ENCODE results near the gene LYRM4.

The LYRM4 gene

GRCh38 chr6:5132731-5133130, 128.0 kb downstream of the LYRM4 start:
- peaks cover 27% of the 10 kb centered on the region for H3K4me1 ChIP-seq (ENCODE audit: control insufficient read depth, insufficient read depth, low read length)
- no peaks in the 10 kb centered on the region for H3K36me3 ChIP-seq (ENCODE audit: control insufficient read depth, insufficient read depth, low read length)
- peak overlapping the region; percentile 9; the same call in 1 of the 2 replicates for H3K4me3 ChIP-seq (ENCODE audit: low read depth, low read length)
- H3K27ac ChIP-seq (ENCODE audit: low read depth, low read length) = no peak overlapping the region
- no peak overlapping the region for H3K9ac ChIP-seq (ENCODE audit: low read length)
- H3K9me3 ChIP-seq (ENCODE audit: control insufficient read depth, insufficient read depth, low read depth, low read length) = no peaks in the 10 kb centered on the region
- no peaks in the 10 kb centered on the region for H3K27me3 ChIP-seq (ENCODE audit: control insufficient read depth, insufficient read depth, low read length)

GRCh38 chr6:5130135-5130866, 130.4 kb downstream of the LYRM4 start:
- no peaks in the 10 kb centered on the region for H3K36me3 ChIP-seq (ENCODE audit: control insufficient read depth, insufficient read depth, low read length)
- H3K27me3 ChIP-seq (ENCODE audit: control insufficient read depth, insufficient read depth, low read length) = no peaks in the 10 kb centered on the region
- no peak overlapping the region for H3K4me3 ChIP-seq (ENCODE audit: low read depth, low read length)
- no peak overlapping the region for H3K9ac ChIP-seq (ENCODE audit: low read length)
- no peak overlapping the region for H3K27ac ChIP-seq (ENCODE audit: low read depth, low read length)
- H3K4me1 ChIP-seq (ENCODE audit: control insufficient read depth, insufficient read depth, low read length) = peaks cover 37% of the 10 kb centered on the region
- no peaks in the 10 kb centered on the region for H3K9me3 ChIP-seq (ENCODE audit: control insufficient read depth, insufficient read depth, low read depth, low read length)

GRCh38 chr6:5128351-5128750, 132.4 kb downstream of the LYRM4 start:
- no peaks in the 10 kb centered on the region for H3K36me3 ChIP-seq (ENCODE audit: control insufficient read depth, insufficient read depth, low read length)
- no peak overlapping the region for H3K27ac ChIP-seq (ENCODE audit: low read depth, low read length)
- H3K4me3 ChIP-seq (ENCODE audit: low read depth, low read length) = no peak overlapping the region
- no peaks in the 10 kb centered on the region for H3K27me3 ChIP-seq (ENCODE audit: control insufficient read depth, insufficient read depth, low read length)
- H3K9ac ChIP-seq (ENCODE audit: low read length) = no peak overlapping the region
- H3K4me1 ChIP-seq (ENCODE audit: control insufficient read depth, insufficient read depth, low read length) = peaks cover 32% of the 10 kb centered on the region
- H3K9me3 ChIP-seq (ENCODE audit: control insufficient read depth, insufficient read depth, low read depth, low read length) = no peaks in the 10 kb centered on the region

- H3K9me3 ChIP-seq (ENCODE audit: control insufficient read depth, insufficient read depth, low read depth, low read length) = no peaks in the 10 kb centered on the region
- H3K4me3 ChIP-seq (ENCODE audit: low read depth, low read length) = no peak overlapping the region
- H3K9ac ChIP-seq (ENCODE audit: low read length) = no peak overlapping the region
- no peaks in the 10 kb centered on the region for H3K36me3 ChIP-seq (ENCODE audit: control insufficient read depth, insufficient read depth, low read length)
- peaks cover 21% of the 10 kb centered on the region for H3K4me1 ChIP-seq (ENCODE audit: control insufficient read depth, insufficient read depth, low read length)
- no peak overlapping the region for H3K27ac ChIP-seq (ENCODE audit: low read depth, low read length)
- H3K27me3 ChIP-seq (ENCODE audit: control insufficient read depth, insufficient read depth, low read length) = no peaks in the 10 kb centered on the region
Measured at GRCh38 chr6:5127106-5127687, 133.6 kb downstream of the LYRM4 start.

GRCh38 chr6:5126214-5126613, 134.5 kb downstream of the LYRM4 start:
- H3K27me3 ChIP-seq (ENCODE audit: control insufficient read depth, insufficient read depth, low read length) = no peaks in the 10 kb centered on the region
- H3K9me3 ChIP-seq (ENCODE audit: control insufficient read depth, insufficient read depth, low read depth, low read length) = no peaks in the 10 kb centered on the region

GRCh38 chr6:5125152-5126006, 135.4 kb downstream of the LYRM4 start:
- Histone ChIP-seq H3K9me3 (ENCODE audit: control insufficient read depth, insufficient read depth, low read depth, low read length) (0 out of 2 replicates have a peak, but pooled peaks cover 4% of the 10 kb centered on the region), H3K4me3 (ENCODE audit: low read depth, low read length) (no peak overlapping the region), H3K27me3 (ENCODE audit: control insufficient read depth, insufficient read depth, low read length) (no peaks in the 10 kb centered on the region), H3K27ac (ENCODE audit: low read depth, low read length) (no peak overlapping the region), H3K36me3 (ENCODE audit: control insufficient read depth, insufficient read depth, low read length) (no peaks in the 10 kb centered on the region), H3K4me1 (ENCODE audit: control insufficient read depth, insufficient read depth, low read length) (peaks cover 15% of the 10 kb centered on the region), H3K9ac (ENCODE audit: low read length) (no peak overlapping the region)

More at GRCh38 chr6:5126214-5126613, 134.5 kb downstream of the LYRM4 start:
- no peak overlapping the region for H3K27ac ChIP-seq (ENCODE audit: low read depth, low read length)
- H3K9ac ChIP-seq (ENCODE audit: low read length) = no peak overlapping the region
- H3K4me3 ChIP-seq (ENCODE audit: low read depth, low read length) = no peak overlapping the region
- peaks cover 15% of the 10 kb centered on the region for H3K4me1 ChIP-seq (ENCODE audit: control insufficient read depth, insufficient read depth, low read length)
- H3K36me3 ChIP-seq (ENCODE audit: control insufficient read depth, insufficient read depth, low read length) = no peaks in the 10 kb centered on the region

- H3K4me3 ChIP-seq (ENCODE audit: low read depth, low read length) = no peak overlapping the region
- H3K9ac ChIP-seq (ENCODE audit: low read length) = no peak overlapping the region
- no peaks in the 10 kb centered on the region for H3K36me3 ChIP-seq (ENCODE audit: control insufficient read depth, insufficient read depth, low read length)
- no peaks in the 10 kb centered on the region for H3K27me3 ChIP-seq (ENCODE audit: control insufficient read depth, insufficient read depth, low read length)
- H3K9me3 ChIP-seq (ENCODE audit: control insufficient read depth, insufficient read depth, low read depth, low read length) = 0 out of 2 replicates have a peak, but pooled peaks cover 4% of the 10 kb centered on the region
- peaks cover 15% of the 10 kb centered on the region for H3K4me1 ChIP-seq (ENCODE audit: control insufficient read depth, insufficient read depth, low read length)
- H3K27ac ChIP-seq (ENCODE audit: low read depth, low read length) = no peak overlapping the region
Measured at GRCh38 chr6:5124526-5124925, 136.2 kb downstream of the LYRM4 start.

- Histone ChIP-seq H3K27me3 (ENCODE audit: control insufficient read depth, insufficient read depth, low read length) (no peaks in the 10 kb centered on the region), H3K4me1 (ENCODE audit: control insufficient read depth, insufficient read depth, low read length) (peaks cover 15% of the 10 kb centered on the region), H3K9me3 (ENCODE audit: control insufficient read depth, insufficient read depth, low read depth, low read length) (0 out of 2 replicates have a peak, but pooled peaks cover 4% of the 10 kb centered on the region), H3K9ac (ENCODE audit: low read length) (no peak overlapping the region), H3K4me3 (ENCODE audit: low read depth, low read length) (no peak overlapping the region), H3K36me3 (ENCODE audit: control insufficient read depth, insufficient read depth, low read length) (no peaks in the 10 kb centered on the region), H3K27ac (ENCODE audit: low read depth, low read length) (no peak overlapping the region)
Measured at GRCh38 chr6:5123296-5124143, 137.2 kb downstream of the LYRM4 start.

GRCh38 chr6:5122504-5123112, 138.1 kb downstream of the LYRM4 start:
- H3K4me3 ChIP-seq (ENCODE audit: low read depth, low read length) = no peak overlapping the region

GRCh38 chr6:5121956-5122355, 138.8 kb downstream of the LYRM4 start:
- Histone ChIP-seq H3K27me3 (ENCODE audit: control insufficient read depth, insufficient read depth, low read length) (no peaks in the 10 kb centered on the region), H3K9ac (ENCODE audit: low read length) (no peak overlapping the region), H3K9me3 (ENCODE audit: control insufficient read depth, insufficient read depth, low read depth, low read length) (0 out of 2 replicates have a peak, but pooled peaks cover 4% of the 10 kb centered on the region), H3K4me3 (ENCODE audit: low read depth, low read length) (no peak overlapping the region), H3K27ac (ENCODE audit: low read depth, low read length) (no peak overlapping the region), H3K36me3 (ENCODE audit: control insufficient read depth, insufficient read depth, low read length) (no peaks in the 10 kb centered on the region), H3K4me1 (ENCODE audit: control insufficient read depth, insufficient read depth, low read length) (peaks cover 15% of the 10 kb centered on the region)

More at GRCh38 chr6:5122504-5123112, 138.1 kb downstream of the LYRM4 start:
- Histone ChIP-seq H3K36me3 (ENCODE audit: control insufficient read depth, insufficient read depth, low read length) (no peaks in the 10 kb centered on the region), H3K27me3 (ENCODE audit: control insufficient read depth, insufficient read depth, low read length) (no peaks in the 10 kb centered on the region), H3K9me3 (ENCODE audit: control insufficient read depth, insufficient read depth, low read depth, low read length) (0 out of 2 replicates have a peak, but pooled peaks cover 4% of the 10 kb centered on the region), H3K4me1 (ENCODE audit: control insufficient read depth, insufficient read depth, low read length) (peaks cover 15% of the 10 kb centered on the region), H3K9ac (ENCODE audit: low read length) (no peak overlapping the region), H3K27ac (ENCODE audit: low read depth, low read length) (no peak overlapping the region)

All from HUES6 (cell line).